Stimulated activated CD4-positive, alpha-beta T cell treated with anti-CD3 and anti-CD28 coated beads, Interleukin-2, amount 100 ng/mL, for 48 hours (primary cell): Measurements from ENCODE around the gene DYNC2I2.
A peak's percentile ranks its signal among the peaks of the same experiment; 100 is the strongest.
"Not testable (repeated sequence)": the region's sequence is repeated elsewhere in the genome, so short reads cannot be mapped to it uniquely, and the experiment has no call there.

Experiments used
- DNase-seq, 2 donors: peaks; one replicate each; pipeline ENCODE4 v3.0.0-alpha.2; 2020

DYNC2I2 gene

GRCh38 chr9:128685636-128686489 is 29.2 kb upstream of the DYNC2I2 start:
- DNase-seq: peak in 1 of 2 donors; percentile 16

- peak; percentile 67 to 70 for DNase-seq
Measured at GRCh38 chr9:128684325-128685199, 27.9 kb upstream of the DYNC2I2 start.

- peak in 1 of 2 donors; percentile 10 for DNase-seq
Measured at GRCh38 chr9:128684065-128684324, 27.3 kb upstream of the DYNC2I2 start.

GRCh38 chr9:128683340-128684064 is 26.9 kb upstream of the DYNC2I2 start:
- peak in 1 of 2 donors; percentile 16 for DNase-seq

GRCh38 chr9:128677794-128678193 is 21.1 kb upstream of the DYNC2I2 start:
- no peak for DNase-seq

GRCh38 chr9:128675382-128675781 is 18.7 kb upstream of the DYNC2I2 start:
- no peak for DNase-seq

GRCh38 chr9:128669786-128670185 is 13.1 kb upstream of the DYNC2I2 start:
- no peak for DNase-seq

- DNase-seq: not testable (repeated sequence)
Measured at GRCh38 chr9:128666481-128666941, 9.9 kb upstream of the DYNC2I2 start.

- DNase-seq: no peak
Measured at GRCh38 chr9:128657796-128658195, 1.1 kb upstream of the DYNC2I2 start.

GRCh38 chr9:128657344-128657704 is 677 bp upstream of the DYNC2I2 start:
- no peak for DNase-seq

- no peak for DNase-seq
Measured at GRCh38 chr9:128654481-128654880, 2.2 kb downstream of the DYNC2I2 start.

- no peak for DNase-seq
Measured at GRCh38 chr9:128653908-128654307, 2.7 kb downstream of the DYNC2I2 start.

- DNase-seq: no peak
Measured at GRCh38 chr9:128651798-128652197, 4.8 kb downstream of the DYNC2I2 start.

- DNase-seq: peak; percentile 65 to 68
Measured at GRCh38 chr9:128648206-128648605, 8.4 kb downstream of the DYNC2I2 start.

- no peak for DNase-seq
Measured at GRCh38 chr9:128643519-128644300, 12.9 kb downstream of the DYNC2I2 start.

GRCh38 chr9:128642675-128643245 is 13.9 kb downstream of the DYNC2I2 start:
- DNase-seq: no peak

- DNase-seq: no peak
Measured at GRCh38 chr9:128640603-128641002, 16.0 kb downstream of the DYNC2I2 start.

GRCh38 chr9:128638580-128638979 is 18.1 kb downstream of the DYNC2I2 start:
- DNase-seq: no peak

- no peak for DNase-seq
Measured at GRCh38 chr9:128637656-128638055, 19.0 kb downstream of the DYNC2I2 start.

GRCh38 chr9:128636556-128637530 is 19.8 kb downstream of the DYNC2I2 start:
- no peak for DNase-seq

- no peak for DNase-seq
Measured at GRCh38 chr9:128636024-128636390, 20.6 kb downstream of the DYNC2I2 start.
